ENCODE results near the gene CHIT1. TPM values are rescaled to one million over a fixed set of nuclear protein-coding genes. Genes with fewer than 3 reads are reported as not detected.
"Not testable (repeated sequence)": the region's sequence is repeated elsewhere in the genome, so short reads cannot be mapped to it uniquely, and the experiment has no call there.

Gene CHIT1
- total RNA-seq, 1 donor from 2014 or later, result not detected

DNA sequence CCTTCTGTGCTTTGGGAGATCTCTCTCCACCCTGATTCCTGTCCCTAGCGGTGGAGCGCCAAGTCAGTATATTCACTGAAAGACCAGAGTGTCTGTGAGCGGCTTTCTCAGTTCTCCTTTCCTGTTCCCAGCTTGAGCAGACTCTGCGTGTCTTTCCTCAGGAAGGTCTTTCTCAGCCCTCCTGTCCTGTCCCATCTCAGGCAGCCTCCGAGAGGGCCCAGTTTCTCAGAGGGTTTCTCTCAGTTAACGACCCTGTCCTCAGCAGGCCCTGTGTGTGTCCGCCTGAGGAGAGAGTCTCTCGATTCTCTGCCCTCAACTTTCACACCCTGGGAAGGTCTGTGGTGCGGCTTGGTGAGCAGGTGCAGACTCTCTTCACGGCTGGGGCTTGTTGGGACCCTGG is 34.0 kb upstream of the CHIT1 start:
- TF ChIP-seq, protein P1, sequence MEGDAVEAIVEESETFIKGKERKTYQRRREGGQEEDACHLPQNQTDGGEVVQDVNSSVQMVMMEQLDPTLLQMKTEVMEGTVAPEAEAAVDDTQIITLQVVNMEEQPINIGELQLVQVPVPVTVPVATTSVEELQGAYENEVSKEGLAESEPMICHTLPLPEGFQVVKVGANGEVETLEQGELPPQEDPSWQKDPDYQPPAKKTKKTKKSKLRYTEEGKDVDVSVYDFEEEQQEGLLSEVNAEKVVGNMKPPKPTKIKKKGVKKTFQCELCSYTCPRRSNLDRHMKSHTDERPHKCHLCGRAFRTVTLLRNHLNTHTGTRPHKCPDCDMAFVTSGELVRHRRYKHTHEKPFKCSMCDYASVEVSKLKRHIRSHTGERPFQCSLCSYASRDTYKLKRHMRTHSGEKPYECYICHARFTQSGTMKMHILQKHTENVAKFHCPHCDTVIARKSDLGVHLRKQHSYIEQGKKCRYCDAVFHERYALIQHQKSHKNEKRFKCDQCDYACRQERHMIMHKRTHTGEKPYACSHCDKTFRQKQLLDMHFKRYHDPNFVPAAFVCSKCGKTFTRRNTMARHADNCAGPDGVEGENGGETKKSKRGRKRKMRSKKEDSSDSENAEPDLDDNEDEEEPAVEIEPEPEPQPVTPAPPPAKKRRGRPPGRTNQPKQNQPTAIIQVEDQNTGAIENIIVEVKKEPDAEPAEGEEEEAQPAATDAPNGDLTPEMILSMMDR (IDR thresholded peaks at IDR 0.05), result no peak
- no peak overlapping the region for H3K4me3 ChIP-seq
- H3K36me3 ChIP-seq, result no peaks in the 10 kb centered on the region
- no peak for DNase-seq (ENCODE audit: low spot score in 2 of 2)
- H3K27me3 ChIP-seq, result no peaks in the 10 kb centered on the region
- peaks cover 0 to 3% of the 10 kb centered on the region in 2 donors for H3K4me1 ChIP-seq
- H3K27ac ChIP-seq, result no peak overlapping the region
- intact Hi-C loops (cut with DNase I), result no loop called here
- H3K9me3 ChIP-seq, result no peaks in the 10 kb centered on the region

DNA sequence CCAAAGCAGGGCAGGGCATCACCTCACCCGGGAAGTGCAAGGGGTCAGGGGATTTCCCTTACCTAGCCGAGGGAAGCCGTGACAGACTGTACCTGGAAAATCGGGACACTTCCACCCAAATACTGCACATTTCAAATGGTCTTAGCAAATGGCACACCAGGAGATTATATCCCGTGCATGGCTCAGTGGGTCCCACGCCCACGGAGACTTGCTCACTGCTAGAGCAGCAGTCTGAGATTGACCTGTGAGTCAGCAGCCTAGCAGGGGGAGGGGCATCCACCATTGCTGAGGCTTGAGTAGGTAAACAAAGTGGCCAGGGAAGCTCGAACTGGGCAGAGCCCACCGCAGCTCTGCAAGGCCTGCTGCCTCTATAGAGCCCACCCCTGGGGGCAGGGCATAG is 27.2 kb upstream of the CHIT1 start:
- H3K4me1 ChIP-seq; H3K36me3 ChIP-seq; H3K27ac ChIP-seq; H3K9me3 ChIP-seq; H3K27me3 ChIP-seq; H3K4me3 ChIP-seq; intact Hi-C loops (cut with DNase I); DNase-seq (ENCODE audit: low spot score in 2 of 2): not testable (repeated sequence)

DNA sequence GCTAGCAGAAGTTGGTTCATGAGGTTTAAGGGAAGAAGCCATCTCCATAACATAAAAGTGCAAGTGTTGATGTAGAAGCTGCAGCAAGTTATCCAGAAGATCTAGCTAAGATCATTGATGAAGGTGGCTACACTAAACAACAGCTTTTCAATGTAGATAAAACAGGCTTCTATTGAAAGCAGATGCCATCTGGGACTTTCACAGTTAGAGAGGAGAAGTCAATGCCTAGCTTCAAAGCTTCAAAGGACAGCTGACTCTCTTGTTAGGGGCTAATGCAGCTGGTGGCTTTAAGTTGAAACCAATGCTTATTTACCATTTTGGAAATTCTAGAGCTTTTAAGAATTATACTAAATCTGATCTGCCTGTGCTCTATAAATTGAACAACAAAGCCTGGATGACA is 25.3 kb upstream of the CHIT1 start:
- H3K9me3 ChIP-seq; intact Hi-C loops (cut with DNase I); H3K27me3 ChIP-seq; H3K4me1 ChIP-seq; H3K27ac ChIP-seq; DNase-seq (ENCODE audit: low spot score in 2 of 2); H3K36me3 ChIP-seq; H3K4me3 ChIP-seq: not testable (repeated sequence)

DNA sequence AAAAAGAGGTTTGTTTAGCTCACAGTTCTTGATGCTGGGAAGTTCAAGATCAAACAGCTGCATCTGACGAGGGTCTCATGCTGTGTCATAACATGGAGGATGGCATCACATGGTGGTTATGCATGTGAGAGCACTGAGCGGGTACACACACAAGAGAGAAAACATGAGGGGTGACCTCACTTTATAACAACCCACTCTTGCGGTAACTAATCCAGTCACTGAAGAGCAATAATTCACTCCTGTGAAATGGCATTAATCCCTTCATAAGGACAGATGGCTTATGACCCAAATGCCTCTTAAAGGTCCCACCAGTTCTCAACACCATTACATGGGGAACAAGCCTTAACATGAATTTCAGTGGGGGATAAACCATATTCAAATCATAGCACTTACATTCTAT is 23.2 kb upstream of the CHIT1 start:
- H3K27me3 ChIP-seq, result no peaks in the 10 kb centered on the region
- intact Hi-C loops (cut with DNase I), result no loop called here
- TF ChIP-seq, protein P1 (IDR thresholded peaks at IDR 0.05), result no peak

DNA sequence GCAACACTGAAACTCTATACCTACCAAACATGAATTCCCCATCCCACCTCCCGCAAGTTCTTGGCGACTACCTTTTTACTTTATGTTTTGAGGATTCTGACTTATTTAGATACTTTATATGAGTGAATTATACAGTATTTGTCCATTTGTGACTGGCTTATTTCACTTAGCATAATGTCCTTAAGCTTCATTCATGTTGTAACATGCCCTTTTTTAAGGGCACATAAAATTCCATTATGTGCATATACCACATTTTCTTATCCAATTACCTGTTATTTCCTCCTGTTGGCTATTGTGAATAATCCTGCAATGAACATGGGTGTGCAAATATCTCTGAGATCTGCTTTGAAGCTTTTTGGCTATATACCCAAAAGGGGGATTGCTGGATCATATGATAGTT is 22.0 kb upstream of the CHIT1 start:
- H3K27ac ChIP-seq, result no peak overlapping the region
- intact Hi-C loops (cut with DNase I), result no loop called here
- no peaks in the 10 kb centered on the region for H3K36me3 ChIP-seq
- H3K4me1 ChIP-seq, result no peaks in the 10 kb centered on the region
- H3K4me3 ChIP-seq, result no peak overlapping the region
- no peak for DNase-seq (ENCODE audit: low spot score in 2 of 2)
- peaks cover 0 to 5% of the 10 kb centered on the region in 2 donors for H3K9me3 ChIP-seq
- no peaks in the 10 kb centered on the region for H3K27me3 ChIP-seq
- TF ChIP-seq, protein P1 (IDR thresholded peaks at IDR 0.05), result no peak

More for the DNA sequence above, 23.2 kb upstream of the CHIT1 start:
- H3K4me3 ChIP-seq, result no peak overlapping the region
- H3K9me3 ChIP-seq, result peaks cover 0 to 5% of the 10 kb centered on the region in 2 donors
- H3K36me3 ChIP-seq, result no peaks in the 10 kb centered on the region
- DNase-seq (ENCODE audit: low spot score in 2 of 2), result no peak
- no peak overlapping the region for H3K27ac ChIP-seq
- no peaks in the 10 kb centered on the region for H3K4me1 ChIP-seq

GRCh38 chr1:203250911-203251310 is 21.4 kb upstream of the CHIT1 start:
- DNase-seq (ENCODE audit: low spot score in 2 of 2), result no peak
- intact Hi-C loops (cut with DNase I), result no loop called here
- TF ChIP-seq, protein P1 (IDR thresholded peaks at IDR 0.05), result no peak

DNA sequence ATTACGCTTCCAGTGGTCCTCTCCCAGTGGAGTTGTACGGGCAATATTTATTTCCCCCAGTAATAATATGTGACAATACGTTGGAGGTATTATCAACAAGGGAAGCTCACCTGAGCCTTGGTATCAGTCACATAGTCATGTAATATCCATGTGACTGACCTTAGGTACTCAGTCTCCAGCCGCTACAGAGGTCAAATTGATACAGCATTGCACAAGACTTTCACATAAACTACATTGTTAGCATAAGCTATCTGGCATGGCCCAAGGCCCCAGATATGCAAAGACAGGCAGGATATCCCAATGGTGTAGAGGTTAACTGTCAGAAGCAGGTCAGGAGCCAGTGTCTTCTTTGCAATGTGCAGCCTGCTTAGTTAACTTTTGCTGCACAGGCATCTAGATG is 15.3 kb upstream of the CHIT1 start:
- DNase-seq (ENCODE audit: low spot score in 2 of 2), result no peak
- intact Hi-C loops (cut with DNase I), result no loop called here
- no peaks in the 10 kb centered on the region for H3K27me3 ChIP-seq
- no peak overlapping the region for H3K27ac ChIP-seq
- no peaks in the 10 kb centered on the region for H3K9me3 ChIP-seq
- H3K4me1 ChIP-seq, result no peaks in the 10 kb centered on the region
- TF ChIP-seq, protein P1 (IDR thresholded peaks at IDR 0.05), result no peak
- no peak overlapping the region for H3K4me3 ChIP-seq
- H3K36me3 ChIP-seq, result no peaks in the 10 kb centered on the region

More at GRCh38 chr1:203250911-203251310, 21.4 kb upstream of the CHIT1 start:
- no peaks in the 10 kb centered on the region for H3K36me3 ChIP-seq
- H3K27me3 ChIP-seq, result no peaks in the 10 kb centered on the region
- H3K4me3 ChIP-seq, result no peak overlapping the region
- H3K27ac ChIP-seq, result no peak overlapping the region
- no peaks in the 10 kb centered on the region for H3K4me1 ChIP-seq
- H3K9me3 ChIP-seq, result peaks cover 0 to 5% of the 10 kb centered on the region in 2 donors

DNA sequence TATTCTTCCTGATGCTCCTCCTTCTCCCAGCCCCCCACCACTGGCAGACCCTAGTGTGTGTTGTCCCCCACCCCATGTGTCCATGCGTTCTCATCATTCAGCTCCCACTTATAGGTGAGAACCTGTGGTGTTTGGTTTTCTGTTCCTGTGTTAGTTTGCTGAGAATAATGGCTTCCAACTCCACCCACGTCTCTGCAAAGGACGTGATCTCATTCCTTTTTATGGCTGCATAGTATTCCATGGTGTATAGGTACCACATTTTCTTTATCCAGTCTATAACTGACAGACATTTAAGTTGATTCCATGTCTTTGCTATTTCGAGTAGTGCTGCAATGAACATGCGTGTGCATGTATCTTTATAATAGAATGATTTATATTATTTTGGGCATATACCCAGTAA is 12.2 kb upstream of the CHIT1 start:
- H3K27me3 ChIP-seq; H3K4me1 ChIP-seq; DNase-seq (ENCODE audit: low spot score in 2 of 2); intact Hi-C loops (cut with DNase I); H3K9me3 ChIP-seq; H3K36me3 ChIP-seq; H3K27ac ChIP-seq; H3K4me3 ChIP-seq: not testable (repeated sequence)
